Calu3 (cell line): ENCODE measurements around the gene RAD23B. TPM values are rescaled to one million over a fixed set of nuclear protein-coding genes. Genes with fewer than 3 reads are reported as not detected.

ENCODE experiments used
- BruUV-seq: library from RNA; stranded (reverse); fragments of 400-500 nt; replicated peaks from 2 replicates; lab custom pipeline; 2021; lab: Mats Ljungman, UMichigan
- CTCF ChIA-PET: fragments of 300-600 bp; sonication (Branson Sonifier 250); formaldehyde crosslinking; loops from one replicate; lab custom pipeline; 2022; ENCODE audit warnings: antibody characterized with exemption; lab: Charles Lee
- DNase-seq: peaks from one replicate; pipeline ENCODE4 v3.0.0; 2022
- H3K27ac Mint-ChIP-seq: one replicate; pipeline ENCODE4 v1.8.0; 2022; ENCODE audit warnings: mixed read lengths; ENCODE audit not compliant: unreplicated experiment
- H3K27me3 Mint-ChIP-seq: one replicate; pipeline ENCODE4 v1.8.0; 2022; ENCODE audit warnings: mixed read lengths; ENCODE audit not compliant: unreplicated experiment
- H3K36me3 Mint-ChIP-seq: one replicate; pipeline ENCODE4 v1.8.0; 2022; ENCODE audit warnings: mild to moderate bottlenecking, moderate library complexity, mixed read lengths; ENCODE audit not compliant: insufficient read depth, unreplicated experiment
- H3K4me1 Mint-ChIP-seq: one replicate; pipeline ENCODE4 v1.8.0; 2022; ENCODE audit warnings: mild to moderate bottlenecking, low read depth, mixed read lengths; ENCODE audit not compliant: unreplicated experiment
- H3K4me3 Mint-ChIP-seq: one replicate; pipeline ENCODE4 v1.8.0; 2022; ENCODE audit warnings: mild to moderate bottlenecking, low read depth, moderate library complexity, mixed read lengths; ENCODE audit not compliant: unreplicated experiment
- H3K9me3 Mint-ChIP-seq: one replicate; pipeline ENCODE4 v1.8.0; 2022; ENCODE audit warnings: low read depth, mixed read lengths; ENCODE audit not compliant: unreplicated experiment
- intact Hi-C: fragments of 100-400 bp; cut with micrococcal nuclease; formaldehyde crosslinking; loops from one replicate; pipeline ENCODE4 v1.10.0; 2022; ENCODE audit not compliant: unreplicated experiment
- total RNA-seq: library from RNA; stranded (reverse); gene quantifications from 2 replicates; pipeline ENCODE4 v1.2.3, GENCODE V29; 2022
- TF ChIP-seq, protein P1 (sequence below): fragments of 200-600 bp; IDR thresholded peaks from one replicate; pipeline ENCODE4 v1.8.0; 2022; ENCODE audit warnings: antibody characterized with exemption; ENCODE audit not compliant: unreplicated experiment

Gene RAD23B
- total RNA-seq, 1 experiment from 2014 or later, result 82.3 TPM

- H3K36me3 Mint-ChIP-seq, result peaks cover 5% of the 10 kb centered on the region
- CTCF ChIA-PET, result interaction anchor here (0.7 kb wide), 1 partner anchor 111 kb away, joined by 3 read pairs; no protein-coding TSS in a partner anchor
- H3K4me3 Mint-ChIP-seq, result no peak overlapping the region
- intact Hi-C loops, result no loop called here
- peaks cover 2% of the 10 kb centered on the region for H3K9me3 Mint-ChIP-seq
- no peaks in the 10 kb centered on the region for H3K27me3 Mint-ChIP-seq
- peaks cover 15% of the 10 kb centered on the region for H3K4me1 Mint-ChIP-seq
- no peak overlapping the region for H3K27ac Mint-ChIP-seq
- no peak for DNase-seq
- TF ChIP-seq, protein P1, sequence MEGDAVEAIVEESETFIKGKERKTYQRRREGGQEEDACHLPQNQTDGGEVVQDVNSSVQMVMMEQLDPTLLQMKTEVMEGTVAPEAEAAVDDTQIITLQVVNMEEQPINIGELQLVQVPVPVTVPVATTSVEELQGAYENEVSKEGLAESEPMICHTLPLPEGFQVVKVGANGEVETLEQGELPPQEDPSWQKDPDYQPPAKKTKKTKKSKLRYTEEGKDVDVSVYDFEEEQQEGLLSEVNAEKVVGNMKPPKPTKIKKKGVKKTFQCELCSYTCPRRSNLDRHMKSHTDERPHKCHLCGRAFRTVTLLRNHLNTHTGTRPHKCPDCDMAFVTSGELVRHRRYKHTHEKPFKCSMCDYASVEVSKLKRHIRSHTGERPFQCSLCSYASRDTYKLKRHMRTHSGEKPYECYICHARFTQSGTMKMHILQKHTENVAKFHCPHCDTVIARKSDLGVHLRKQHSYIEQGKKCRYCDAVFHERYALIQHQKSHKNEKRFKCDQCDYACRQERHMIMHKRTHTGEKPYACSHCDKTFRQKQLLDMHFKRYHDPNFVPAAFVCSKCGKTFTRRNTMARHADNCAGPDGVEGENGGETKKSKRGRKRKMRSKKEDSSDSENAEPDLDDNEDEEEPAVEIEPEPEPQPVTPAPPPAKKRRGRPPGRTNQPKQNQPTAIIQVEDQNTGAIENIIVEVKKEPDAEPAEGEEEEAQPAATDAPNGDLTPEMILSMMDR, result no peak
- no TSS peak for BruUV-seq
Measured at GRCh38 chr9:107350443-107350842, 67.4 kb downstream of the RAD23B start.

DNA sequence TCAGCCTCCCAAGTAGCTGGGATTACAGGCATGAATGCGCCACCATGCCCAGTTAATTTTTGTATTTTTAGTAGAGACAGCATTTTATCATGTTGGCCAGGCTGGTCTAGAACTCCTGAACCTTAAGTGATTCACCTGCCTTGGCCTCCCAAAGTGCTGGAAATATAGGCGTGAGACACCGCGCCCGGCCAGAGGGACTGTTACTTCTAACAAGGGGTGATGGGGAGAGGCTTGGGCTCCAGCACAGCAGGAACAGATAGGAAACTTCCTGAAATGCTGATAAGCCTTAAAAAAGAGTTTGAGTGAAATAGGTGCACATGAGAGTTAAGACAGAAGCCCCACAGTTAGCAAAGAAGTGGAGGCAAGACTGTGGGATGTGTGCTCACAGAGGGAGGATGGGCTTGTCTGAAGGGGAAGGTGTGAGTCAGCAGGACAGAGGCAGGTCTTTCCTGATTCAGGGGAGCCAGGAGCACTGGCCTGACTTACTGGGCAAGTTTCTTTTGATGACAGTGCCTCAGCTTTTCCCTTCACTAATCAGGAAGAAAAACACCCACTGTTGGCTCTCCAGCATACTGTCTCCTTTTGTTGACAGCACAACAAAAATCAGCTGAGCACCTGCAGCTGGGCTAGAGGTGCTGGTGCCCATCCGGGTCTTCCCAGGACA is 68.4 kb downstream of the RAD23B start:
- BruUV-seq, result no TSS peak
- Mint-ChIP-seq H3K27me3 (no peaks in the 10 kb centered on the region), H3K4me1 (peaks cover 15% of the 10 kb centered on the region), H3K27ac (peak overlapping the region; percentile 45), H3K36me3 (peaks cover 5% of the 10 kb centered on the region), H3K9me3 (peaks cover 2% of the 10 kb centered on the region), H3K4me3 (no peak overlapping the region)
- CTCF ChIA-PET, result interaction anchor here (0.6 kb wide), 1 partner anchor 1343 kb away, joined by 3 read pairs; no protein-coding TSS in a partner anchor
- TF ChIP-seq, protein P1, result no peak
- peak; percentile 48 for DNase-seq
- intact Hi-C loops, result no loop called here

DNA sequence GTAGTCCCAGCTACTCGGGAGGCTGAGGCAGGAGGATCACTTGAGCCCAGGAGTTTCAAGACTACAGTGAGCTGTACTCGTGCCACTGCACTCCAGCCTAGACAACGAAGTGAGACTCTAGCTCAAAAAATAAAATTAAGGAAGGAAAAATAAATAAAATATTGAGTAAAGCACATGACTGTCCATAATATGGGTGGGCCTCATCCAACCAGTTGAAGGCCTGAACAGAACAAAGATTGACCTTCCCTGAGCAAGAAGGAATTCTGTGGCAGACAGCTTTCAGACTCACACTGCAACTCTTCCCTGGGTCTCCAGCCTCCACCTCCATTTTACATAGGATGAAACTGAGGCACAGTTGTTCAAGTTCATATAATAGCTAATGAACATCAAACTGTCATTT is 72.3 kb downstream of the RAD23B start:
- H3K27me3 Mint-ChIP-seq, result no peaks in the 10 kb centered on the region
- no peak overlapping the region for H3K4me3 Mint-ChIP-seq
- no TSS peak for BruUV-seq
- CTCF ChIA-PET, result no interaction called here
- H3K27ac Mint-ChIP-seq, result no peak overlapping the region
- intact Hi-C loops, result no loop called here
- no peaks in the 10 kb centered on the region for H3K36me3 Mint-ChIP-seq
- peaks cover 2% of the 10 kb centered on the region for H3K9me3 Mint-ChIP-seq
- TF ChIP-seq, protein P1, result no peak
- no peak for DNase-seq
- H3K4me1 Mint-ChIP-seq, result peaks cover 15% of the 10 kb centered on the region

- Mint-ChIP-seq H3K4me3 (no peak overlapping the region), H3K36me3 (no peaks in the 10 kb centered on the region), H3K27ac (no peak overlapping the region), H3K4me1 (peaks cover 11% of the 10 kb centered on the region), H3K27me3 (no peaks in the 10 kb centered on the region), H3K9me3 (no peaks in the 10 kb centered on the region)
- intact Hi-C loops, result no loop called here
- CTCF ChIA-PET, result no interaction called here
- DNase-seq, result no peak
- TF ChIP-seq, protein P1, result no peak
- BruUV-seq, result no TSS peak
Measured at GRCh38 chr9:107358986-107359385, 75.9 kb downstream of the RAD23B start.
